AG04450 (cell line): ENCODE results near the gene RND1. TPM values are rescaled to one million over a fixed set of nuclear protein-coding genes. Genes with fewer than 3 reads are reported as not detected.
"Not testable (repeated sequence)": the region's sequence is repeated elsewhere in the genome, so short reads cannot be mapped to it uniquely, and the experiment has no call there.

Source experiments
- CTCF ChIA-PET: fragments of 300-600, 350-600 bp; formaldehyde crosslinking; extraction: SDS; loops from one replicate; lab custom pipeline; 2022; ENCODE audit warnings: antibody characterized with exemption, inconsistent platforms; lab: Charles Lee
- POLR2A ChIA-PET: fragments of 350-600 bp; formaldehyde crosslinking; extraction: SDS; loops from one replicate; lab custom pipeline; 2021; ENCODE audit warnings: antibody characterized with exemption, inconsistent platforms; lab: Yijun Ruan, JAX
- DNase-seq: peaks from one replicate; pipeline ENCODE4 v3.0.0-alpha.2; 2011; ENCODE audit warnings: low read depth, low spot score
- H3K27ac ChIP-seq: one replicate; pipeline ENCODE4 v1.5.1; 2012; ENCODE audit warnings: low read depth, low read length, control low read depth
- H3K27me3 ChIP-seq: one replicate; pipeline ENCODE4 v1.6.0; 2012; ENCODE audit warnings: low read length; ENCODE audit not compliant: control insufficient read depth, insufficient read depth
- H3K4me3 ChIP-seq: 2 replicates; pipeline ENCODE4 v1.5.1; 2011; ENCODE audit warnings: mild to moderate bottlenecking, low read depth, low read length, control low read depth
- H3K9me3 ChIP-seq: 2 replicates; pipeline ENCODE4 v1.5.1; 2012; ENCODE audit warnings: low read length; ENCODE audit not compliant: control insufficient read depth, insufficient read depth
- polyA plus RNA-seq: library from polyadenylated mRNA; depleted of rRNA; stranded (reverse); fragments of >200 nt; gene quantifications from 2 replicates; pipeline ENCODE4 v1.2.3, GENCODE V29; 2011
- TF ChIP-seq, protein P1 (sequence below): IDR thresholded peaks from 2 replicates; pipeline ENCODE4 v1.5.1; 2011; ENCODE audit warnings: low read depth, low read length, control low read depth, inconsistent platforms

The RND1 gene
- polyA plus RNA-seq, 1 experiment, result 0.42 TPM

GRCh38 chr12:48851883-48852733 is 13.6 kb downstream of the RND1 start, which contains the start of gene DDX23:
TSS of gene DDX23 (minus strand) at chr12:48852163. CDS start at chr12:48845782, 6,381 bp downstream.
- DNase-seq, result peak; percentile 94
- Histone ChIP-seq H3K27ac (peak within 1 kb of the TSS; percentile 47), H3K27me3 (peaks cover 4% of the 10 kb centered on the region), H3K4me3 (peak within 1 kb of the TSS; percentile 90), H3K9me3 (peaks cover 3% of the 10 kb centered on the region; the same call in 1 of the 2 replicates)
- TF ChIP-seq, protein P1, sequence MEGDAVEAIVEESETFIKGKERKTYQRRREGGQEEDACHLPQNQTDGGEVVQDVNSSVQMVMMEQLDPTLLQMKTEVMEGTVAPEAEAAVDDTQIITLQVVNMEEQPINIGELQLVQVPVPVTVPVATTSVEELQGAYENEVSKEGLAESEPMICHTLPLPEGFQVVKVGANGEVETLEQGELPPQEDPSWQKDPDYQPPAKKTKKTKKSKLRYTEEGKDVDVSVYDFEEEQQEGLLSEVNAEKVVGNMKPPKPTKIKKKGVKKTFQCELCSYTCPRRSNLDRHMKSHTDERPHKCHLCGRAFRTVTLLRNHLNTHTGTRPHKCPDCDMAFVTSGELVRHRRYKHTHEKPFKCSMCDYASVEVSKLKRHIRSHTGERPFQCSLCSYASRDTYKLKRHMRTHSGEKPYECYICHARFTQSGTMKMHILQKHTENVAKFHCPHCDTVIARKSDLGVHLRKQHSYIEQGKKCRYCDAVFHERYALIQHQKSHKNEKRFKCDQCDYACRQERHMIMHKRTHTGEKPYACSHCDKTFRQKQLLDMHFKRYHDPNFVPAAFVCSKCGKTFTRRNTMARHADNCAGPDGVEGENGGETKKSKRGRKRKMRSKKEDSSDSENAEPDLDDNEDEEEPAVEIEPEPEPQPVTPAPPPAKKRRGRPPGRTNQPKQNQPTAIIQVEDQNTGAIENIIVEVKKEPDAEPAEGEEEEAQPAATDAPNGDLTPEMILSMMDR, result no peak
- POLR2A ChIA-PET, result interaction anchor here (0.6 to 1.2 kb wide), 10 partner anchors 14 to 472 kb away, joined by 3 to 5 read pairs (median 4); partner anchors contain the start of genes FKBP11 and RND1
- CTCF ChIA-PET, result interaction anchor here (0.7 to 12.9 kb wide), 28 partner anchors 11 to 147 kb away, joined by 3 to 411 read pairs (median 12); partner anchors contain the start of genes ARF3, DDN, FKBP11 and RND1

DNA sequence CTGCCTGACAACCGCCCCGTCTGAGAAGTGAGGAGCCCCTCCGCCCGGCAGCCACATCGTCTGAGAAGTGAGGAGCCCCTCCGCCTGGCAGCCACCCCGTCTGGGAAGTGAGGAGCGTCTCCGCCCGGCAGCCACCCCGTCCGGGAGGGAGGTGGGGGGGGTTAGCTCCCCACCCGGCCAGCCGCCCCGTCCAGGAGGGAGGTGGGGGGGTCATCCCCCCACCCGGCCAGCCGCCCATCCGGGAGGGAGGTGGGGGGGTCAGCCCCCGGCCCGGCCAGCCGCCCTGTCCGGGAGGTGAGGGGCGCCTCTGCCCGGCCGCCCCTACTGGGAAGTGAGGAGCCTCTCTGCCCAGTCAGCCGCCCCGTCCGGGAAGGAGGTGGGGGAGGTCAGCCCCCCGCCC is 23.6 kb downstream of the RND1 start:
- H3K27me3 ChIP-seq, H3K27ac ChIP-seq, H3K9me3 ChIP-seq, DNase-seq, H3K4me3 ChIP-seq, CTCF ChIA-PET, POLR2A ChIA-PET: not testable (repeated sequence)

GRCh38 chr12:48838048-48838447 is 27.6 kb downstream of the RND1 start:
- ChIA-PET POLR2A (no interaction called here), CTCF (no interaction called here)
- Histone ChIP-seq H3K27ac (no peak overlapping the region), H3K4me3 (no peak overlapping the region), H3K27me3 (no peaks in the 10 kb centered on the region), H3K9me3 (no peaks in the 10 kb centered on the region)
- DNase-seq, result no peak
- TF ChIP-seq, protein P1, result no peak

DNA sequence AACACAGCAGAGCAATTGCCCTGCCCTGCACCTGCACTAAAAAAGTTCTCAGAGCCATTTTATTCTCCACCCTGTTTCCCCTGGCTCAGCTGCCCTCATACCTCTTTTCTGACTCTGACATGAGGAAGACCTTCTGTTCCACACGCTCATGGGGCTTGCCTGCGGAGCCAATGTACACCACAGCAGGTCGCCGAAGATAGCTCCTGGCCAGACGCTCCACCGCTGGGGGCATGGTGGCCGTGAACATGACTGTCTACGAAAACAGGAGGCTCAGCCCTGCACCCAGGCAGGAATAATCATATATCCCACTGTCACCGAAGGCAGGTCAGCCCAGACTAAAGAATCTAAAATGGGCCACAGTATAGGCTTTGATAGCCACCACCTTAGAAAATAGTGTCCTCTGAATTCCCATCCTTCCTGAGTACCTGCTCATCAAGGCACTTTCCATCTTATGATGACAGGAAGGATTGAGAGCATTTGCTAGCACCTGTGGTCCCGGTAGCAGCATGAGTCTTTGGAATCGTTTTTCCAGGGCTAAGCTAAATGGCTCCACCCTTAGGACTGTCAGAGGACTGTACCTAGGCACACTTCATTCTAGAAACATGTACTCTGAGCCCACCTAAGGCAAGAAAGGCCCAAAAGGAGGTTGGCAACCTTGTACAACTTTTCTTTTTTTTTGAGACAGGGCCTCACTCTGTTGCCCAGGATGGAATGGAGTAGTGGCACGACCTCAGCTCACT is 33.2 kb downstream of the RND1 start:
- TF ChIP-seq, protein P1, result no peak
- no peak overlapping the region for H3K4me3 ChIP-seq
- CTCF ChIA-PET, result interaction anchor here (1.0 kb wide), 1 partner anchor 72 kb away, joined by 3 read pairs; a partner anchor contains a TSS
- no peak overlapping the region for H3K27ac ChIP-seq
- no peaks in the 10 kb centered on the region for H3K27me3 ChIP-seq
- H3K9me3 ChIP-seq, result no peaks in the 10 kb centered on the region
- POLR2A ChIA-PET, result interaction anchor here (0.5 kb wide), 1 partner anchor 71 kb away, joined by 9 read pairs; no protein-coding TSS in a partner anchor
- no peak for DNase-seq

- H3K27me3 ChIP-seq, result no peaks in the 10 kb centered on the region
- no peak for DNase-seq
- ChIA-PET CTCF (interaction anchor here (1.0 kb wide), 1 partner anchor 73 kb away, joined by 3 read pairs; a partner anchor contains a TSS), POLR2A (interaction anchor here (1.1 kb wide), 1 partner anchor 17 kb away, joined by 3 read pairs; no protein-coding TSS in a partner anchor)
- H3K4me3 ChIP-seq, result no peak overlapping the region
- TF ChIP-seq, protein P1, result no peak
- no peak overlapping the region for H3K27ac ChIP-seq
- H3K9me3 ChIP-seq, result no peaks in the 10 kb centered on the region
Observed at GRCh38 chr12:48831257-48831656, 34.4 kb downstream of the RND1 start.
